Aorta (tissue), 5 donors: Measurements from ENCODE around the gene DYSF. TPM values are rescaled to one million over a fixed set of nuclear protein-coding genes. Genes with fewer than 3 reads are reported as not detected.
"Not testable (repeated sequence)": the region's sequence is repeated elsewhere in the genome, so short reads cannot be mapped to it uniquely, and the experiment has no call there.

Experiments used
- ATAC-seq: fragments of 200-7000 bp; cut with Tn5 transposase; one replicate; pipeline ENCODE4 v1.9.1; 2022; ENCODE audit warnings: moderate library complexity; ENCODE audit not compliant: low FRiP score
- DNase-seq, 2 donors: peaks; one replicate each; pipeline ENCODE4 v3.0.0-alpha.2; 2020
- H3K27ac ChIP-seq, 2 donors: one replicate each; pipeline ENCODE4 v1.5.1; 2013; ENCODE audit warnings: low read length in 2 of 2, mild to moderate bottlenecking in 2 of 2, moderate library complexity in 2 of 2, control low read depth in 1 of 2, inconsistent platforms in 1 of 2, low read depth in 1 of 2
- H3K27me3 ChIP-seq, 2 donors: one replicate each; pipeline ENCODE4 v1.6.1; 2013; ENCODE audit warnings: control low read depth in 1 of 2, low read length in 1 of 2, mild to moderate bottlenecking in 1 of 2, moderate library complexity in 1 of 2; ENCODE audit not compliant: insufficient read depth in 2 of 2, control insufficient read depth in 1 of 2
- H3K36me3 ChIP-seq, 2 donors: one replicate each; pipeline ENCODE4 v1.6.1; 2013; ENCODE audit warnings: control low read depth in 1 of 2, low read length in 1 of 2, mild to moderate bottlenecking in 1 of 2; ENCODE audit not compliant: insufficient read depth in 2 of 2, control insufficient read depth in 1 of 2
- H3K4me1 ChIP-seq, 2 donors: one replicate each; pipeline ENCODE4 v1.6.1; 2013; ENCODE audit warnings: low read length in 2 of 2, control low read depth in 1 of 2, mild to moderate bottlenecking in 1 of 2, moderate library complexity in 1 of 2; ENCODE audit not compliant: insufficient read depth in 2 of 2, control insufficient read depth in 1 of 2
- H3K4me3 ChIP-seq, 2 donors: one replicate each; pipeline ENCODE4 v1.5.1; 2013; ENCODE audit warnings: low read length in 2 of 2, control low read depth in 1 of 2, mild to moderate bottlenecking in 1 of 2
- H3K9me3 ChIP-seq: one replicate; pipeline ENCODE4 v1.6.1; 2013; ENCODE audit warnings: mild to moderate bottlenecking, low read length; ENCODE audit not compliant: control insufficient read depth
- whole genome bisulfite sequencing, 2 donors: extraction: QIAGEN DNeasy Blood & Tissue Kit; methylation state at CpG; one replicate each; pipeline ENCODE4 v1.1.7; 2013; 5-methylcytosine and 5-hydroxymethylcytosine counted together
- intact Hi-C, 2 donors: fragments of 100-400 bp; cut with DNase I; formaldehyde crosslinking; loops; one replicate each; pipeline versions ENCODE4 v1.14.2 to v1.15.0; 2022
- long read RNA-seq, 2 donors: library from polyadenylated mRNA; unstranded; transcript quantifications; one replicate each; pipeline ENCODE4 v2.0.0, GENCODE V29; 2020 to 2021
- polyA plus RNA-seq, 2 donors: library from polyadenylated mRNA; stranded (reverse); fragments of 200-250 nt; gene quantifications; one replicate each; pipeline ENCODE4 v1.2.3, GENCODE V29; 2013
- total RNA-seq, 2 donors: library from RNA; stranded (reverse); fragmentation: NEBNext Ultra II Directional; extraction: Animal tissue kit (Norgen Biotek cat#: 25700); gene quantifications; one replicate each; pipeline ENCODE4 v1.2.1, GENCODE V29; 2021
- donor health status: healthy with polysubstance abuse.
- donor health status: Bipolar disorder and iron deficiency.
- donor health status: DM: no; HTN: no; CAD: no.
- donor health status: DM: no; HTN: no; CAD: no.
- donor health status: DM: yes; HTN: yes; CAD: no.

The DYSF gene
- total RNA-seq (10 to 100 TPM; 21.3 to 28.8 TPM), polyA plus RNA-seq (10 to 100 TPM in 1 of 2 donors, 1 to 10 TPM in 1; 3.1 to 13.8 TPM)
- long read RNA-seq, donor 1, partial matches to known transcripts, result 23 of 32 reads
- long read RNA-seq, donor 1, other reads (novel, unspliced or antisense), result 9 of 32 reads
- long read RNA-seq, donor 2, full-length matches to known transcripts, result 1 of 19 reads
- long read RNA-seq, donor 2, partial matches to known transcripts, result 6 of 19 reads
- long read RNA-seq, donor 2, other reads (novel, unspliced or antisense), result 12 of 19 reads

DNA sequence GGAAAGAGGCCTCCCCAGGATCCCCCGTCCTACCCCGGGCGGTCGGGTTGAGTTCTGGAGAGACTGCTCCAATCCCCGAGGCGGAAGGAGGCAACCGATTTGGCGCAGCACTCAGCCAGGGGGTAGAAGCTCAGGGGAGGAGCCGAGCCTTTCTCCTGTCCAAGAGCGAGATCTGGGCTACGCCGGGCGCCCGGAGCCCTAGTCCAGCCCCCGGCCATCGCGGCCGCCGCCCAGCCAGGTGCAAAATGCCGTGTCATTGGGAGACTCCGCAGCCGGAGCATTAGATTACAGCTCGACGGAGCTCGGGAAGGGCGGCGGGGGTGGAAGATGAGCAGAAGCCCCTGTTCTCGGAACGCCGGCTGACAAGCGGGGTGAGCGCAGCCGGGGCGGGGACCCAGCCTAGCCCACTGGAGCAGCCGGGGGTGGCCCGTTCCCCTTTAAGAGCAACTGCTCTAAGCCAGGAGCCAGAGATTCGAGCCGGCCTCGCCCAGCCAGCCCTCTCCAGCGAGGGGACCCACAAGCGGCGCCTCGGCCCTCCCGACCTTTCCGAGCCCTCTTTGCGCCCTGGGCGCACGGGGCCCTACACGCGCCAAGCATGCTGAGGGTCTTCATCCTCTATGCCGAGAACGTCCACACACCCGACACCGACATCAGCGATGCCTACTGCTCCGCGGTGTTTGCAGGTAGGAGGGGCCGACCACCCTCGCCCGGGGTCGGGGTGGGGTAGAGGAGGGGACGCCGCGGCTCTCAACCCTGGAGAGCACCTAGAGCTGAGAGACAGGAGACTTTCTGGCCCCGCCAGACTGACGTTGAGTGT lies at the start of gene DYSF:
Gene DYSF (plus strand): TSS at position 158 of the 817 bp plus-strand sequence.
- intact Hi-C loops, result no loop called here

DNA sequence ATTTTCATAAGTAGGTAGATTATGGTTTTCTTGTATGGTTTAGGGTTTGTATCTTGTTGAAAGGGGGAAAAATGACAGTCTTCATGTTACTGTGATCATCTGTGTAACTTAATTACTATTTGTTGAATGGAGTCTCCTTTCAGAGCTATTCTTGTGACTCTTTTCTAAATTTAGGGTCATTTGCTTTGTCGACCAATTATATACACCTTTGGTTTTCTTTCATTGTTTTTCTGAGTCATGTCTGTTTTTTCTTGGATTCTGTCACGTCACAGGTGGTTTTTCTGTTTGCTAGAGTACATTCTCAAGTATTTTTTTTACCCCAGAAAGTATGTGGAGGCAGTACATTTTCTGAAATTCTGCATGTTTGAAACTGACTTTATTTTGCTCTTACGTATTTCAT lies 43.8 kb upstream of the DYSF start:
- H3K4me1 ChIP-seq, result no peaks in the 10 kb centered on the region
- 73 to 79% methylated on average over 3 of the region's 3 CpGs for WGBS, 2 donors
- no peak overlapping the region for H3K4me3 ChIP-seq
- no peak overlapping the region for H3K27ac ChIP-seq
- DNase-seq, result no peak
- ATAC-seq, result no peak
- H3K36me3 ChIP-seq, result no peaks in the 10 kb centered on the region
- no peaks in the 10 kb centered on the region for H3K27me3 ChIP-seq
- H3K9me3 ChIP-seq, result no peaks in the 10 kb centered on the region
- intact Hi-C loops, result no loop called here

More for the DNA sequence above, at the start of gene DYSF:
- 1% methylated on average over 64 to 66 of the region's 66 CpGs for WGBS, 2 donors
- H3K36me3 ChIP-seq, result peaks cover 0 to 1% of the 10 kb centered on the region in 2 donors
- no peaks in the 10 kb centered on the region for H3K9me3 ChIP-seq
- no peaks in the 10 kb centered on the region for H3K4me1 ChIP-seq
- ATAC-seq (peak; percentile 65), DNase-seq (peak; percentile 69 to 85)
- H3K4me3 ChIP-seq, result peak within 1 kb of the TSS; percentile 31 to 38
- no peaks in the 10 kb centered on the region for H3K27me3 ChIP-seq
- H3K27ac ChIP-seq, result no peak within 1 kb of the TSS

DNA sequence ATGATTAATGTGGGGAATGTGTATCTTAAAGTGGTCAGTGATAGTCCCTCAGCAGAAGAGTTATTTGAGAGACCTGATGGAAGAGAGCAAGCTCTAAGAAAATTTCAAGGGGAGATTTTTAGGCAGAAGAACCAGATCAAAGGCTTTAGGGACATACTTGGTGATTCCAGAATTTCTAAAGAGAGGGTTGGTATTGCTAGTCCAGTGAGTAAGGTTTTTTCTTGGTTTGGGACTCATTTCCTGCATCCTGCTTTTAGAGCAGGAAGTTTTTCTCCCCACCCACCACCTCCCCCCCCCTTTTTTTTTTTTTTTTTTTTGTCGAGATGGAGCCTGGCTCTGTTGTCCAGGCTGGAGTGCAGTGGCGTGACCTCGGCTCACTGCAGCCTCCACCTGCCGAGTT lies 42.7 kb upstream of the DYSF start:
- Histone ChIP-seq H3K27me3 (no peaks in the 10 kb centered on the region), H3K9me3 (no peaks in the 10 kb centered on the region), H3K36me3 (no peaks in the 10 kb centered on the region), H3K4me1 (no peaks in the 10 kb centered on the region), H3K27ac (no peak overlapping the region), H3K4me3 (no peak overlapping the region)
- DNase-seq, result no peak
- 88 to 98% methylated on average over 4 of the region's 4 CpGs for WGBS, 2 donors
- intact Hi-C loops, result no loop called here
- no peak for ATAC-seq

DNA sequence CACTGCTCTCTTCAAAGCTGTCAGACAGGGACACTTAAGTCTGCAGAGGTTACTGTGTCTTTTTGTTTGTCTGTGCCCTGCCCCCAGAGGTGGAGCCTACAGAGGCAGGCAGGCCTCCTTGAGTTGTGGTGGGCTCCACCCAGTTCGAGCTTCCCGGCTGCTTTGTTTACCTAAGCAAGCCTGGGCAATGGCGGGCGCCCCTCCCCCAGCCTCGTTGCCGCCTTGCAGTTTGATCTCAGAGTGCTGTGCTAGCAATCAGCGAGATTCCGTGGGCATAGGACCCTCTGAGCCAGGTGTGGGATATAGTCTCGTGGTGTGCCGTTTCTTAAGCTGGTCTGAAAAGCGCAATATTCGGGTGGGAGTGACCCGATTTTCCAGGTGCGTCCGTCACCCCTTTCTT lies 36.5 kb upstream of the DYSF start:
- H3K9me3 ChIP-seq, ATAC-seq, H3K27me3 ChIP-seq, intact Hi-C loops, H3K4me3 ChIP-seq, H3K27ac ChIP-seq, H3K36me3 ChIP-seq, DNase-seq, H3K4me1 ChIP-seq: not testable (repeated sequence)
- 53 to 56% methylated on average over 10 to 13 of the region's 15 CpGs for WGBS, 2 donors

DNA sequence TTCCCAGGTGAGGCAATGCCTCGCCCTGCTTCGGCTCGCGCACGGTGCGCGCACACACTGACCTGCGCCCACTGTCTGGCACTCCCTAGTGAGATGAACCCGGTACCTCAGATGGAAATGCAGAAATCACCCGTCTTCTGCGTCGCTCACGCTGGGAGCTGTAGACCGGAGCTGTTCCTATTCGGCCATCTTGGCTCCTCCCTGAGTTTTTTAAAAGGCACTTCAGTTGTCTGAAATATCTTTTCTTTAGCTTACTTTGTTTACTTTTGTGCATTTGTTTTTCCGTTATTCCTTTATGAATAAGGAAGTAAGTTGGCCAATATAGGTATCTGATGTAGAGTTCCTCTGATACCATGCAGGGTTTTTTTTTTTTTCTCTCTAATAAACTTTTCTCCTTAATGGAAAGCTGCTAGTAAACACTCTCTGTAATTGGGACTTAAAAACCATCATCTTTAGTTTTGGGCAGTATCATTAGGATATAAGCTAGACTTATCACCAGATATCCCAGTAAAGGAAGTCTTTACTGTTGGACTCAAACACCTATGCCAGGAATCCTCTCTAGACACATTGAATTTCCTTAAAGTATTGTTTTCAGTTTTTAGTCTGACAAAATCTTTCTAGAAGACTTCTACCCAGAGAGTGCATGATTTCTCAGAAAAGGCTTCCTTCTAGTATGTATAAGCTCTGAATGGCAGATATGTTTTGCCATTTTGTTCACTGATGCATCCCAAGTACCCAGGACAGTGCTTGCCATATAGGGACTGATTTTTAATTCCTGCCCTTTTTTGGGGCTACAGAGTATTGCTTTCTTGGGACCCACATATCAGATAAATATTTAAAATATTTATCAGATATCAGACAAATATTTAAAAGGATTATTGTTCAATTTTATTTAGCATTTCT lies 35.8 kb upstream of the DYSF start:
- intact Hi-C loops, result no loop called here
- no peaks in the 10 kb centered on the region for H3K27me3 ChIP-seq
- DNase-seq (no peak), ATAC-seq (no peak)
- no peaks in the 10 kb centered on the region for H3K36me3 ChIP-seq
- H3K27ac ChIP-seq, result no peak overlapping the region
- H3K9me3 ChIP-seq, result no peaks in the 10 kb centered on the region
- H3K4me1 ChIP-seq, result no peaks in the 10 kb centered on the region
- H3K4me3 ChIP-seq, result no peak overlapping the region
- WGBS, 2 donors, result 79 to 81% methylated on average over 7 of the region's 16 CpGs

DNA sequence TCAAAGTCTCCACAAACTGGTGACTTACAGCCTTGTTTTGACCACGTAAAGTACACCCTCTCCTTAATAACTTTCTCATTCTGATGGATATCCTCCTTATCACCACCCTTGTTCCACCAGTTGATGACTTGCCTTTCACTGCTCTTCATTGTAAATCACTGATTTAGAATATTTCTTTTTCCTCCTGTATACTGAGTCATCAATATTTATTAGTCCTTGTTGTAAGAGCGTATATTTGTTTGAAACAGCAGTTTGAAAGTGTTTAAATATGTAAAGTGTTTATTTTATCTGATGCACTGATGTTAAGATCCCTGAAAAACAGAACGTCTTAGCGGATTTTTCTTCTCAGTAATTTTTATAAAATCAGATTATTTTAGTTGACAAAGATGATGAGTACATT lies 34.2 kb upstream of the DYSF start:
- Histone ChIP-seq H3K27me3 (no peaks in the 10 kb centered on the region), H3K9me3 (no peaks in the 10 kb centered on the region), H3K4me3 (no peak overlapping the region), H3K36me3 (no peaks in the 10 kb centered on the region), H3K4me1 (no peaks in the 10 kb centered on the region), H3K27ac (no peak overlapping the region)
- DNase-seq (no peak), ATAC-seq (no peak)
- 85 to 86% methylated on average over 4 of the region's 4 CpGs for WGBS, 2 donors
- intact Hi-C loops, result no loop called here

DNA sequence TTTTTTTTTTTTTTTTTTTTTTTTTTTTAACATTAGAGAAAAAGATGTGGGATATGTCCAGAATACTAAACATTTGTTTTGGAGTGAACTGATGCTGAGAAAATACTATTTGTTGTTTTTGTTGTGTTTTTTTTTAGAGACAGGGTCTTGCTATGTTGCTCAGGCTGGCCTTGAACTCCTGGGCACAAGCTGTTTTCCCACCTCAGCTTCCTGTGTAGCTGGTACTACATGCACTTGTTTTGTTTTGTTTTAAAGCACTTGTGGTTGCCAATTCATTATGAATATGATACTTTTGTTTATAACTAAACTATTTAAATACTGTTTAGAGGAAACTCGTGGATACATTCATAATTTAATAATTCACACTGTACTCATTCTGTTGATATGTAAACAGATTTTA lies 33.4 kb upstream of the DYSF start:
- H3K4me3 ChIP-seq, result no peak overlapping the region
- intact Hi-C loops, result no loop called here
- ATAC-seq, result no peak
- no peak for DNase-seq
- H3K27ac ChIP-seq, result no peak overlapping the region
- WGBS, 2 donors, result 76 to 83% methylated on average over 1 of the region's 1 CpG
- H3K36me3 ChIP-seq, result no peaks in the 10 kb centered on the region
- H3K27me3 ChIP-seq, result no peaks in the 10 kb centered on the region
- H3K4me1 ChIP-seq, result no peaks in the 10 kb centered on the region
- no peaks in the 10 kb centered on the region for H3K9me3 ChIP-seq

DNA sequence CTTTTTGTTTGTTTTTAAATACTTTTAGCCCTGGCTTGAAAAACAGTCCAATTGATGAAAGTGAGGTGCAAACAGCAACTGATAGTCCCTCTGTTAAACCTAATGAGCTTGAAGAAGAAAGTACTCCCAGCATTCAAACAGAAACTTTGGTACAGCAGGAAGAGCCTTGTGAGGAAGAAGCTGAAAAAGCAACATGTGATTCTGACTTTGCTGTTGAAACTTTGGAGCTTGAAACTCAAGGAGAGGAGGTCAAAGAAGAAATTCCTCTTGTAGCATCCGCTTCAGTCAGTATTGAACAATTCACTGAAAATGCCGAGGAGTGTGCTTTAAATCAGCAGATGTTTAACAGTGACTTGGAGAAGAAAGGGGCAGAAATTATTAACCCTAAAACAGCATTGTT lies 30.6 kb upstream of the DYSF start:
- peaks cover 0 to 4% of the 10 kb centered on the region in 2 donors for H3K36me3 ChIP-seq
- 83 to 86% methylated on average over 2 of the region's 2 CpGs for WGBS, 2 donors
- ATAC-seq (no peak), DNase-seq (no peak)
- no peaks in the 10 kb centered on the region for H3K27me3 ChIP-seq
- H3K4me1 ChIP-seq, result no peaks in the 10 kb centered on the region
- H3K9me3 ChIP-seq, result no peaks in the 10 kb centered on the region
- intact Hi-C loops, result no loop called here
- H3K27ac ChIP-seq, result peak overlapping the region in 1 of 2 donors; percentile 14
- no peak overlapping the region for H3K4me3 ChIP-seq
